Upper lobe of right lung (tissue), 1 donor: ENCODE data around the gene SEC31A. TPM values are rescaled to one million over a fixed set of nuclear protein-coding genes. Genes with fewer than 3 reads are reported as not detected.
A peak's percentile ranks its signal among the peaks of the same experiment; 100 is the strongest.

Experiments
- ATAC-seq: fragments of 200-7000 bp; cut with Tn5 transposase; one replicate; pipeline ENCODE4 v1.9.1; 2020; ENCODE audit warnings: mild to moderate bottlenecking, moderate library complexity
- DNase-seq: peaks from one replicate; pipeline ENCODE4 v3.0.0-alpha.2; 2020
- H3K27ac ChIP-seq: fragments of 200-600 bp; one replicate; pipeline ENCODE4 v1.8.0; 2022
- H3K27me3 ChIP-seq: fragments of 200-600 bp; one replicate; pipeline ENCODE4 v1.8.0; 2022; ENCODE audit warnings: mild to moderate bottlenecking
- H3K36me3 ChIP-seq: fragments of 200-600 bp; one replicate; pipeline ENCODE4 v1.8.0; 2022
- H3K4me1 ChIP-seq: fragments of 200-600 bp; one replicate; pipeline ENCODE4 v1.8.0; 2022
- H3K4me3 ChIP-seq: fragments of 200-600 bp; one replicate; pipeline ENCODE4 v1.8.0; 2022; ENCODE audit warnings: mild to moderate bottlenecking
- H3K9me3 ChIP-seq: fragments of 200-600 bp; one replicate; pipeline ENCODE4 v1.8.0; 2022
- CTCF ChIP-seq: fragments of 200-600 bp; IDR thresholded peaks from one replicate; pipeline ENCODE4 v1.8.0; 2022; ENCODE audit warnings: antibody characterized with exemption
- intact Hi-C: fragments of 100-400 bp; cut with DNase I; formaldehyde crosslinking; loops from one replicate; pipeline ENCODE4 v1.11.0; 2022
- total RNA-seq: library from RNA; stranded (reverse); fragmentation: NEBNext Ultra II Directional; extraction: Animal tissue kit (Norgen Biotek cat#: 25700); gene quantifications from one replicate; pipeline ENCODE4 v1.2.1, GENCODE V29; 2021
- donor health status: DM: no; HTN: yes; CAD: no; lungs with severe emphysema.

Gene SEC31A
- total RNA-seq, 1 donor from 2014 or later = 199 TPM

- TF ChIP-seq CTCF = no peak
- ATAC-seq = no peak
- intact Hi-C loops = no loop called here
These were observed 80.8 kb downstream of the SEC31A start for GRCh38 chr4:82810176-82810575.

DNA sequence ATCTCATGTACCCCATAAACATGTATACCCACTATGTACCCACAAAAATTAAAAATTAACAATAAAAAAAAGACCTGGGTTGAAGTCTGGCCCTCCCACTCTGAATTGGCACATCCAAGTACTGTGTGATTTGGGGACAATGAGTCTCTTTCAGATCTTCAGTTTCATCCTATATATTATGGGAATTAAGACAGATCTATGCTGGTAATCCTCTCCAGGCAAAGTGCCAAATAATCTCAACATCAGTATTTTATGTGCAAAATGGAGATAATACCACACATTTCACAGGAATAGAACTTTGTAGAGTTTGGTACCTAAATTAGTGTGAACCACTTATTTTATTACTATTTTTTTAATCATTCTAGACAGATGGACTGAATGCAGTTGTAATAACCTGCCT lies 81.3 kb downstream of the SEC31A start:
- no peaks in the 10 kb centered on the region for H3K9me3 ChIP-seq
- no peaks in the 10 kb centered on the region for H3K36me3 ChIP-seq
- DNase-seq (no peak), ATAC-seq (no peak)
- TF ChIP-seq CTCF = no peak
- H3K4me3 ChIP-seq = no peak overlapping the region
- intact Hi-C loops = no loop called here
- H3K27me3 ChIP-seq = no peaks in the 10 kb centered on the region
- H3K4me1 ChIP-seq = peaks cover 5% of the 10 kb centered on the region
- no peak overlapping the region for H3K27ac ChIP-seq

More at GRCh38 chr4:82810176-82810575, 80.8 kb downstream of the SEC31A start:
- Histone ChIP-seq H3K9me3 (no peaks in the 10 kb centered on the region), H3K27me3 (no peaks in the 10 kb centered on the region), H3K27ac (no peak overlapping the region), H3K4me3 (no peak overlapping the region), H3K4me1 (peaks cover 5% of the 10 kb centered on the region), H3K36me3 (no peaks in the 10 kb centered on the region)
- DNase-seq = no peak

GRCh38 chr4:82803746-82804145 lies 87.2 kb downstream of the SEC31A start:
- Histone ChIP-seq H3K4me3 (no peak overlapping the region), H3K27me3 (peaks cover 9% of the 10 kb centered on the region), H3K27ac (no peak overlapping the region), H3K9me3 (no peaks in the 10 kb centered on the region), H3K36me3 (no peaks in the 10 kb centered on the region), H3K4me1 (peaks cover 6% of the 10 kb centered on the region)
- no peak for TF ChIP-seq CTCF
- ATAC-seq (no peak), DNase-seq (no peak)
- intact Hi-C loops = no loop called here

DNA sequence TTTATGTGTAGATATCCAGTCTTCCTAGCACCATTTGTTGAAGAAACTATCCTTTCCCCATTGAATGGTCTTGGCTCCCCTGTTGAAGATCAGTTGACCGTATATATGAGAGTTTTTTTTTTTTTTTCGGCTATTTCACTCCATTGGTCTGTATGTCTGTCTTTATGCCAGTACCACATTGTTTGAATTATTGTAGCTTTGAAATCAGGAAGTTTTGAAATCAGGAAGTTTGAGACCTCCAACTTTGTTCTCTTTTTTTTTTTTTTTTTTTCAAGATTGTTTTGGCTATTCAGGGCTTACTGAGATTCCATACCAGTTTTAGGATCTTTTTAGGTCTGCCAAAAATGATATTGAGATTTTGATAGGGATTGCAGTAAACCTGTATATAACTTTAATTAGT lies 88.0 kb downstream of the SEC31A start:
- Histone ChIP-seq H3K27ac (no peak overlapping the region), H3K36me3 (no peaks in the 10 kb centered on the region), H3K27me3 (peaks cover 9% of the 10 kb centered on the region), H3K4me1 (peaks cover 6% of the 10 kb centered on the region), H3K9me3 (no peaks in the 10 kb centered on the region), H3K4me3 (no peak overlapping the region)
- TF ChIP-seq CTCF = no peak
- intact Hi-C loops = no loop called here
- ATAC-seq (no peak), DNase-seq (no peak)

DNA sequence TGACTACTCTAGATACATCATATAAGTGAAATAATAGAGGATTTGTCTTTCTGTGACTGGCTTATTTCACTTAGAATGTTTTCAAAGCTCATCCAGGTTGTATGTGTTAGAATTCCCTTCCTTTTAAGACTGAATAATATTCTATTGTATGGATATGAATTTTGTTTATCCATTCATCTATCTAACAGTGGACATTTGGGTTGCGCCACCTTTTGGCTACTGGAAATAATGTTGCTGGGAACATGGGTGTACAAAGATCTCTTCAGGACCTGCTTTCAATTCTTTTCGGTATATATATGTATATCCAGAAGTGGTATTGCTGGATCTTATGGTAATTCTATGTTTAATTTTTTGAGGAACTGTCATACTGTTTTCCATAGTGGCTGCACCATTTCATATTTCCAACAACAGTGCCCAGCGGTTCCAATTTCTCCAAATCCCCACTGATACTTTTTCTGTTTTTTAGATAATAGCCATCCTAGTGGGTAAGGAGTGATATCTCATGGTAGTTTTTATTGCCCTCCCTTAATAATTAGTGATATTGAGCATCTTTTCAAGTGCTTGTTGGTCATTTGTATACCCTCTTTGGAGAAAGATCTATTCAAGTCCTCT lies 88.9 kb downstream of the SEC31A start:
- Histone ChIP-seq H3K4me1 (peaks cover 14% of the 10 kb centered on the region), H3K27me3 (peaks cover 15% of the 10 kb centered on the region), H3K27ac (no peak overlapping the region), H3K36me3 (no peaks in the 10 kb centered on the region), H3K9me3 (no peaks in the 10 kb centered on the region), H3K4me3 (no peak overlapping the region)
- no peak for ATAC-seq
- no peak for DNase-seq
- peak; percentile 33 for TF ChIP-seq CTCF
- intact Hi-C loops = no loop called here
